GM12872 (cell line): ENCODE measurements around the gene ELFN1.

Experiments
- CTCF ChIP-seq: IDR thresholded peaks from 3 replicates; pipeline ENCODE4 v1.5.1; 2011; ENCODE audit warnings: low read depth, mild to moderate bottlenecking, low read length, moderate library complexity; ENCODE audit not compliant: insufficient read depth

Gene ELFN1

GRCh38 chr7:1735262-1735661 is 65.2 kb downstream of the ELFN1 start:
- TF ChIP-seq CTCF = no peak

- TF ChIP-seq CTCF = no peak
These were observed 65.9 kb downstream of the ELFN1 start for GRCh38 chr7:1735806-1736483.

GRCh38 chr7:1736484-1736817 is 66.4 kb downstream of the ELFN1 start:
- TF ChIP-seq CTCF = no peak

GRCh38 chr7:1736830-1737229 is 66.8 kb downstream of the ELFN1 start:
- no peak for TF ChIP-seq CTCF

- no peak for TF ChIP-seq CTCF
These were observed 67.4 kb downstream of the ELFN1 start for GRCh38 chr7:1737523-1737922.

GRCh38 chr7:1737956-1738355 is 67.9 kb downstream of the ELFN1 start:
- no peak for TF ChIP-seq CTCF

- TF ChIP-seq CTCF = no peak
These were observed 68.4 kb downstream of the ELFN1 start for GRCh38 chr7:1738511-1738910.
